ENCODE results near the gene TADA2A.

GRCh38 chr17:37373530-37374159, 33.0 kb upstream of the TADA2A start:
- peak; percentile 98 to 100 (median 99) for TF ChIP-seq CTCF (optimal IDR thresholded peaks at IDR 0.05 in 1 of 3, IDR thresholded peaks at IDR 0.05 in 1 of 3, conservative IDR thresholded peaks at IDR 0.05 in 1 of 3; ENCODE audit: extremely low read depth in 1 of 3, insufficient read depth in 2 of 3, low read length in 3 of 3)
- no peak for TF ChIP-seq EZH2 (IDR thresholded peaks at IDR 0.05; ENCODE audit: low read length)

Measured in keratinocyte (primary cell).